GM21447 (cell line): Measurements from ENCODE around the gene EEF1A2.
A peak's percentile ranks its signal among the peaks of the same experiment; 100 is the strongest.

Source experiments
- ATAC-seq: cut with Tn5 transposase; IDR thresholded peaks from one replicate; pipeline ENCODE4 v1.9.1; 2021; ENCODE audit not compliant: unreplicated experiment

EEF1A2 gene

DNA sequence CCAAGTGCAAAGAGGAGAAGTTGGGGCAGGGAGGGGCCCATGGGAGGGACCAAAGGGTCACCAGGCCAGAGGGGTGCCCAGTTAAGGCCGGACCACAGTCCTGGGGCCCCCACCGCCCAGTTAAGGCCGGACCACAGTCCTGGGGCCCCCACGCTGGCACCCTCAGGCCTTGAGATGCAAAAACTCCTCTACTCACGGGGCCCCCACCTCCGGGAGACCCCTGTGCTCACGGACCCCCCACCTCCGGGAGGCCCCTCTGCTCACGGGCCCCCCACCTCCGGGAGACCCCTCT, 43.4 kb downstream of the EEF1A2 start:
- no peak for ATAC-seq

GRCh38 chr20:63454731-63455567, 43.9 kb downstream of the EEF1A2 start:
- no peak for ATAC-seq

GRCh38 chr20:63452821-63453523, 45.9 kb downstream of the EEF1A2 start:
- ATAC-seq, result no peak

GRCh38 chr20:63452341-63452740, 46.5 kb downstream of the EEF1A2 start:
- no peak for ATAC-seq

GRCh38 chr20:63451821-63452220, 47.1 kb downstream of the EEF1A2 start:
- ATAC-seq, result no peak

GRCh38 chr20:63449796-63450730, 48.8 kb downstream of the EEF1A2 start:
- no peak for ATAC-seq

DNA sequence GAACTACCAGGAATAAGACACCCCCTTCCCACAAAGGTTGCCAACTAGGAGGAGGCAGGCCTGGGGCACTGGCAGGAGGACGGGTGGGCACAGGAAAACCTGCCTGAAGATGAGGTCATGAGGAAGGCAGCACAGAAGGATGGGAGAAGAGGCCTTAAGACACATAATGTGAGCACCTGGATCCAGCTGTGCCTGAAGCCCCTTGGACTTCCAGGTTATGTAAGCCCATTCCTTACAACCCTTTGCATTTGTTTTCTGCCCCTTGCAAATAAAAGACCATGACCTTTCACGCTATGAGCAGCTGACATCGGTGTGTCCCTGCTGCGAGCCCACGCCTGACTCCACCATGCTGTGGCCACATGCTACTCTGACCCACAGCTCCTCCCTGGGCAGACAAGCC, 49.9 kb downstream of the EEF1A2 start:
- no peak for ATAC-seq

DNA sequence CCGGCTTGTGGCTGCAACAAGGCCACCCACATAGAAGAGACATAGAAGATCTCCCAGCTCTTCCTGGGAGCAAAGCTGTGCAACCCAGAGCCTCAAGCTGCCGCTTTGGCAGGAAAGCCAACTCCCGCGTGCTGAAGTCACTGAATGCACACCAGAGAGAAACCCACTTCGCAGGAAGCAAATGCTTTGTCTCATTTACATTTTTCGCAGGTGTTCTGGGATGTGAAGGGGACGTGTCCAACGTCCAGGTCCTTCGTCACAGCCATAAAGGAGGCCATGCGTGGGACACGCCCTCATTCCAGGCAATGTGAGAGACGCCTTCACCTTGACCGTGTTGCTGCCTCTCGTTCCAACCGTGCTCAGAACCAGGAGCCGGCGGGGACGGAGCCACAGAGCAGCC, 50.9 kb downstream of the EEF1A2 start:
- ATAC-seq, result no peak

DNA sequence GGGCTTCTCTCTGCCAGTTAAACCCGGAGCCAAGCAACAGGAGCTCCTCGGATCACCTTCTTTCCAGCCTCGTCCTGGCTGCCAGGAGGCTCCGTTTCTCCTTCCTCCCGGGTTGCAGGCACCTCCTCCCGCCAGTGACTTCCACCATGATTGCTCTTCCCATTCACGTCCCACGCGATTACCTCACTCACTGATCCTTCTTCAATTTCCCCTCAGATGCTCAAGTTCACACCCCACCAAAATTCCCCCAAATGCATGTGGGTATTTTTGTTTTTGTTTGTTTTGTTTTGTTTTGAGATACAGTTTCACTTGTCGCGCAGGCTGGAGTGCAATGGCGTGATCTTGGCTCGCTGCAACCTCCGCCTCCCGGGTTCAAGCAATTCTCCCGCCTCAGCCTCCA, 51.6 kb downstream of the EEF1A2 start:
- no peak for ATAC-seq

- ATAC-seq, result no peak
These were observed 52.5 kb downstream of the EEF1A2 start for GRCh38 chr20:63446216-63447024.

DNA sequence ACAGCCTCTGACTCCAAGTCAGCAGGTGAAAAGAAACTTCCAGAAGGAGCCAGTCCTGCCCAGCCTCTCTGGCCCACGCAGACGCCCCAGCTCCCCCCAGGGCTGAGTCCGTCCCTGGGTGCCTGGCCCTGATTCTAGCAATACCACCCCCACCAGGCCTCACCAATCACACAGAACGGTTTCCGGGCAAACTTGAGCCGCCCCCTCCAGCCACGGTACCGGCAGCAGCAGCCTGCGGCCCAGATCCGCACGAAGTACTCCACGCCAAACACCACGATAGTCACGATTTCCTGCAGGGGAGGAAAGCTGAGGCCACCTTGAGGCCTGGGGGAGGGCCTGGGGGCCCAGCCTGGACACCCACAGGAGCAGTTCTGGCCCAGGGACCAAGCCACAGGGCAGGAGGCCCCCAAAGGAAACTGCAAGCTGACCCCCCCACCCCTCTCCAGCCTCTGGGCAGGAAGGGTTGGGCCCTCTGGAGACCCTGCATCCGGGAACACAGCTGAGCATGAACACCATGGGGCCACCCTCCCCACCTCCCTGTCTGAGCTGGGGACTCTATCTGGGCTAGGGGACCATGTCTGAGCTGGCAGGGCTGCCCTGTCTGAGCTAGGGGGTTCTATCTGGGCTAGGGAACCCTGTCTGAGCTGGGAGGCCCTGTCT, 53.7 kb downstream of the EEF1A2 start:
- ATAC-seq, result no peak

- no peak for ATAC-seq
These were observed 54.3 kb downstream of the EEF1A2 start for GRCh38 chr20:63444548-63444947.

GRCh38 chr20:63443606-63444395, 55.1 kb downstream of the EEF1A2 start:
- no peak for ATAC-seq

DNA sequence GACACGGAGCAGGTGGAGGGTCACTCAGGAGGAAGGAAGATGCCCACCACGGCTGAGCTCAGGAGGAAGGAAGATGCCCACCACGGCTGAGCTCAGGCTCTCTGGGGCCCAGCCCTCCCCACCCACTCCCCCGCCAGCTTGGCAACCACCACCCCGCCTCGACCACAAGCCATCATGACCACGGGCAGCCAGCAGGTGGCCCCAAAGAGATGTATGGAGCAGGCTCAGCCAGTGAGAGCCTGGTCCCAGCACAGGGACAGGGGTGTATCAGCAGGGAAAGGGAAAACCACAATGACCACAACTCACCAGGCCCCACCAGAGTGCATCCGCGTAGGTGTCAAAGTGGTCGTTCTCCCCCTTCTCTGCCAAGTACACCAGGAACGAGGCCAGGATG, 56.8 kb downstream of the EEF1A2 start:
- ATAC-seq, result no peak

DNA sequence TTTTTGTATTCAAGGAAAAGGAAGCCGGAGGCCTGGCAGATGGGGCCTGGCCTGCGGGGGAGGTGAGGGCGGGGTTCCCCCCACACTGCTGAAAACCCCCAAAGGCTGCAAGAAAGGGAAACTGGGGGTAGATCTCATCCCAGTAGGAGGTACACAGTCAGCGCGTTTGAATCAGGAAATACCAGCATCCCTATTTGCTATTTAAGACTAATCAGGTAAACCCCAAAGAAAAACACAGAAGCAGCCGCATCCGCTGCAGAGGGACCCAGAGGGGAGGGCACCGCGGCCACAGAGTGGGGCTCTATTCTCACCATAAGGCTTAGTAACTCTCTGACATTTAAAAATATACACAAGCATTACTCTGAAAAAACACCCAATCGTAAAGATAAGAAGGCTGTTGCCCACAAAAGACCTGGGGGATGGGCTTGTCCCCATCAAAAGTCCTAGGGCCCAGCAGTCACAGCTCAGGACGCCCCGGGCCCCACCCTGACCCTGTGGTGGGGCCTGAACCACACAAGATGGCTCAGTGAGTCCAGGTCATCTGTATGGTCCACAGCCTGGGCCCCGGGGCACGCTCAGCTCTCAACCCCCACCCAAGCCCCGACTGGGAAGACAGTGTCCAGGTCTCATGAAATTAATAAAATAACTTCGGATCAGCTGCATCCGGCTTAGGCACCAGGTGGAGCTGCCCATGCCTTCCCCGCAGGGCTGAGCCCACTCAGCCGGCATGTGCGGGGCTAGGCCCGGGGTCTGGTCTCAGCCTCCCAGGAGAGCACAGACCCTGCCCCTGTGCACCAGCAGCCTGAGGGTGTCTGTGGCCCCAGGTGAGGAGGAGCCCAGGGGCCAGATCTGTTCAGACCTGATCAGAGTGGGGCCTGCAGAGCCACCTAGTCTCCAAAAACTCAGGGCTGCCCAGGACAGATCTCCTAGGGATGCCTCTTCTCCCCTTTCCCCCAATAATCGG, 57.5 kb downstream of the EEF1A2 start:
- peak; percentile 53 for ATAC-seq

GRCh38 chr20:63440366-63440955, 58.4 kb downstream of the EEF1A2 start:
- no peak for ATAC-seq

DNA sequence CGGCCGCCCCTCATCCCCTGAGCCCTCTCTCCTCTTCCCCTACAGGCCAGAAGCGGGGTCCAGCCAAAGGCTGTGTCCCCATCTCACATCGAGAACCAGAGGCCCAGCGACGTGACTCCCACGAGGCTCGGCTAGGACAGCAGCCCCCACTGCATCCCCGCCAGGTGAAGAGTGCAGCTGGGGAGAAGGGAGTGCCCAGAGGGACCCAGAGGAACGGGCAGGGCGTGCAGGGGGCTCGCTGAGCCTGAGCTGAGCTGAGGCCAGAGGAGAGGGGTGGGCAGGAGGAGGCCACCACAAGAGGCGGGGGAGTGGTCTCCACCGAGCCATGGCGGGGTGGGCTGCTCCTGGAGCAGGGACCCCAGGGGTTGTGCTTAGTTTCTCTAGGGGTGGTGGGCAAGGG, 59.0 kb downstream of the EEF1A2 start:
- ATAC-seq, result no peak

- ATAC-seq, result no peak
These were observed 60.8 kb downstream of the EEF1A2 start for GRCh38 chr20:63438121-63438520.
